HG02885 (cell line): Measurements from ENCODE around the gene ITPKA.
A peak's percentile ranks its signal among the peaks of the same experiment; 100 is the strongest.
"Not testable (repeated sequence)": the region's sequence is repeated elsewhere in the genome, so short reads cannot be mapped to it uniquely, and the experiment has no call there.

Experiments used
- ATAC-seq: cut with Tn5 transposase; IDR thresholded peaks from one replicate; pipeline ENCODE4 v1.9.1; 2021; ENCODE audit warnings: mild to moderate bottlenecking; ENCODE audit not compliant: unreplicated experiment, poor library complexity

ITPKA gene

DNA sequence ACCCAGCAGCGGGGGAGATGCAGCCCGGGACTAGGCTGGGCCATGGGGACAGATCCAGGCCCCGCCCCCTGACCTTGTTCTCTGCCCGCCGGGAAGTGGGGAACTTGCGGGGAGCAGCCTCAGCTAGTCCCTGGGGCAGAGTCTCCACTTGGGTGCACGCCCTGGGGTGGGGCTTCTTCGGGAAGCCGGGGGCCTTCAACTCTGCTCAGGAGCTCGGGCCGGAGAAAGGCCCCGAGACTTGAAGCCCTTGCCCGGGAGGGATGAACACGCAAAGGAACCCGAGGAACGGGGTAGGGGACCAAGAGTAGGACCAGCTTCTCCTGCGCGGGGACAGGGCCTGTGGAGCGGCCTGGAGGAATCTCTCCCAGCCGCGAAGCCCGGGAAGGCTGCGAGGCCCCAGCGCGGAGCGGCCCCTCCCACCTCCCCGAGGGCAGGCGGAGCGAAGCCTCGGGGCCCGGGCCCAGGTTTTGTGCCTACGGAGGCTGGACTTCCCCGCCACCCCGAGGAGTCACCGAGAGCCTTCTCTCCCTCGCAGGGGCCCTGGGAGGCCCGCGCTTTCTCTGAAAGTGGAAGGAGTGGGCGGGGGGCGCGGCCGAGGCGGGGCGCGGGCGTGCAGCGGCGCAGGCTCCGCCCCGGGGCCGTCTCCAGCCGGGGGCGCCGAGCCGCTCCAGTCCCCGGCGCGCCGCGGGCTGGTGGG is at the start of gene ITPKA:
ITPKA (plus strand) TSS at position 670 of the 697 bp plus-strand sequence. CDS start 54 bp downstream, outside the sequence.
- peak; percentile 83 for ATAC-seq

DNA sequence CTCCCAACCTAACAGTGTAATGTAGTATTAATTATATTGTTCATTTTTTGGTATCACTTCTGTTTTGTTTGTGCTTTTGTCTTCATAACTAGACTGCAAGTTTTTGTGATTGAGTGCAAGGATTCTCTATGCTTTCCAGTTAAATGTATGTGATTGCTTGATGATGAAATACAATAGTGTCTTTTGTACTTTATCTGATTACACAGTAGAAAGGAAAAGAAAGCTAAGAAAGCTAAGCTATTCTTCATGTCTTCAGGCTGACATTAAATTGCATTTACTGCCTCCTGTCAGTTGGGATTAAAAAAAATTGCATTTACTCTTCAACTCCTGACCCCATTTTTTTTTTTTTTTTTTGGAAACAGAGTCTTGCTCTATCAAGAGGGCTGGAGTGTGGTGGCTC is 48.3 kb upstream of the ITPKA start:
- no peak for ATAC-seq

DNA sequence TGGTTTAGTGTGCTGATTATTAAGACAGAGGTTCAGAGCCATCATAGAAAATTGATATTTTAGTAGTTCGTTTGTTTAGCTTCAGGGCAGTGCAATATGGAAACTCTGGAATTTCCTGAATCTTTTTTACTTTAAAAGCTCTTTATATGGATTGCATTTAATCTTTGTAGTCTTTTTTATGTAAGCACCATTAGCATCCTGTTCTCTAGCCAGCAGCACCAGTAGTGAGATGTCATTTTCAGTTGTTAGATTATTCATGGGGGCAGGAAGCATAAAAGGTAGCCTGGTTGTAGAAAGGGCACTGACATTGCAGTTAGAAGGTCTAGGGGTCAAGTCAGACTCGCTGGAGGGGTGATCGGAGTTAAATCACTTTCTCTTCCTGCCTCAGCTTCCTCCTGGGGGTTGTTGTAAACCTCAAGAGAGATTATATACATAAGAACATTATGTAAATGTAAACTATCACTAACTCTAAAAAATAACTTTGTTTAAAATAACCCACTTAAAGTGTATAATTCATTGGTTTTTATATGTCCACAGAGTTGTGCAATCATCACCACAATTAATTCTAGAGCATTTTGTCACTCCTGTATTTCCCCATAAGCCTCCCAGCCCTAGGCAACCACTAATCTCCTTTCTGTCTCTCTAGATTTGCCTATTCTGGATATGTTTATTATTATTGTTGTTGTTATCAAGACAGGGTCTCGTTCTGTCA is 31.4 kb upstream of the ITPKA start:
- ATAC-seq: no peak

DNA sequence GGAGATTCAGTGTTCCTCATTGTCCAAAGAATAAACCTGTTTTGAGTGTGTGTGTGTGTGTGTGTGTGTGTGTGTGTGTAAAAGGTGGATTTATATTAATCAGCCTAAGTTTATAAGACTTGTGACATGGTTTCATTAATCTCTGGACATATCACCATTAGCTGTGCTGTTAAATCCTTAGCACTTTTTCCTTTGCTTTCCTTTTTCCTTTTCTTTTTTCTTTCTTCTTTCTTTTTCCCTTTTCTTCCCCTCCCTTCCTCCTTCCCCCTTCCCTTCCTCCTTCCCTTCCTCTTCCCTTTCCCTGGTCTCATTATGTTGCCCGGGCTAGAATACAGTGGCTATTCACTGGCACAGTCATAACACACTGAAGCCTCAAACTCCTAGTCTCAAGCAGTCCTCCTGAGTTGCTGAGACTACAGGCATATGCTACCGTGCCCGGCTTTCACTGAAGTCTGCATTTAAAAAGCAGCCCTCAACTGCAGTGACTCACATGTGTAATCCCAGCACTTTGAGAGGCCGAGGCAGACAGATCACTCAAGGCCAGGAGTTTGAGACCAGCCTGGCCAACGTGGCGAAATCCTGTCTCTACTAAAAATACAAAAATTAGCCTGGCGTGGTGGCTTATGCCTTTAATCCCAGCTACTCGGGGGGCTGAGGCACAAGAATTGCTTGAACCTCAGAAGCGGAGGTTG is 28.6 kb upstream of the ITPKA start:
- no peak for ATAC-seq

DNA sequence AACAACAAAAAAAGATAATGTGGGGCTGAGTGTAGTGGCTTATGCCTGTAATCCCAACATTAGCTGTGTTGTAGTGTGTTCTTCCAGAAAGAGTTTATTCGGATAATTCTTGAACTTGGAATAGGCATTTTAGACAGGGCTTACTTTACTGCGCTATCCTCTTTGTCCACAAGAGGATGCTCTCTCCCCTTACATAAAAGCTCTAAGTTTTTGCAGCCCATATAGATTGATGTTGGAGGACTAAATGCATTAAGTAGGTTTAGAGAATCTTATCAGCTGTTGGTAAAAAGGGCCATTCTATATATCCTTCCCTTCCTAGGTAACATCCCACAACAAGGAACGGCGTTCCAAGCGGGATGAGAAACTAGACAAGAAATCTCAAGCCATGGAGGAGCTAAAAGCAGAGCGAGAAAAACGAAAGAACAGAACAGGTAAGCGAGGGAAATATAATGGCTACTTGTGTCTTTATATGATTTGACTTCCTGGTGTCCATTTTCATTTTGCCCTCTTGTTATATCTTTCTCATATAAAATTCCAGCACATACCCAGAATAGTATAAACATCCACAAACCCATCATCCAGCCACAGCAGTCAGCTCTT is 27.8 kb upstream of the ITPKA start:
- no peak for ATAC-seq

DNA sequence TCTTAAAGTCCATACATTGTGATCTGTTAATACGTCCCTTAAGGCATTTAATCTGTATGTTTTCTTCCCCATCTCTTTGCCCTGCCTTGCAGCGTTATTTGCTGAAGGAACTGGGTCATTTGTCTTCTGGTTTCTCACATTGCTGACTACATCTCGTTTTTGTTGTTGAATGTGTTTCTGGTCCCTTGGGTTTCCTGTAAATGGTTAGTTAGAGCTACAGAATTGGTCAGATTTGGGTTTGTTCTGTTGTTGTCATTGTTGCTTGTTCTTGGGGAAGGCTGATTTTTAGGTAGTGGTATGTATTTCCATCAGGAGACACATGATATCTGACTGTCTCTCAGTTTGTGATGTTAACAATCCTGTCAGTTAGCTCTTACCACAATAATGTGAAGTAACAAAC is 27.0 kb upstream of the ITPKA start:
- ATAC-seq: no peak

DNA sequence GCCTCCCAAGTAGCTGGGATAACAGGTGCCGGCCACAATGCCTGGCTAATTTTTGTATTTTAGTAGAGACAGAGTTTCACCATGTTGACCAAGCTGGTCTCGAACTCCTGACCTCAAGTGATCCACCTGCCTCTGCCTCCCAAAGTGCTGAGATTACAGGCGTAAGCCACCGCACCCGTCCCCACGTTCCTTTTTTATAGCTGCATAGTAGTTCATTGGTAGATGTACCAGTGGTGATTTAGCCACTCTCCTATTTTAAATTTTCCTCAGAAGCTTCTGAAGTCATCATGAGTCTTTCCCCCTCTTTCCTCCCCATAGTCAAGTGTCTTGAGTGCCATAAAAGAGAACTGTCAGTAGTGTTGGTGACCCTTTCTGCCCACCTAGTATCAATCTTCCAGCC is 24.0 kb upstream of the ITPKA start:
- ATAC-seq: not testable (repeated sequence)

DNA sequence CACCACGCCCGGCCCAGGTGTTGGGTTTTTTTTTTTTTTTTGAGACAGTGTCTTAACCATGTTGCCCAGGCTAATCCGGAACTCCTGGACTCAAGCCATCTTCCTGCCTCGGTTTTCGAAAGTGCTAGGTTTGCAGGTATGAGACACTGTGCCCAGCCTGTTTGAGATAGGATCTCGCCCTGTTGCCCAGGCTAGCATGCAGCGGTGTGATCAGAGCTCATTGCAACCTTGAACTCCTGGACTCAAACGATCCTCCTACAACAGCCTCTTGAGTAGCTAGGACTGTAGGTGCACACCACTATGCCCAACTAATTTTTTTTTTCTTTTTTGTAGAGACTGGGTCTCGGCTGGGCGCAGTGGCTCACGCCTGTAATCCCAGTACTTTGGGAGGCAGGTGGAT is 20.3 kb upstream of the ITPKA start:
- no peak for ATAC-seq

DNA sequence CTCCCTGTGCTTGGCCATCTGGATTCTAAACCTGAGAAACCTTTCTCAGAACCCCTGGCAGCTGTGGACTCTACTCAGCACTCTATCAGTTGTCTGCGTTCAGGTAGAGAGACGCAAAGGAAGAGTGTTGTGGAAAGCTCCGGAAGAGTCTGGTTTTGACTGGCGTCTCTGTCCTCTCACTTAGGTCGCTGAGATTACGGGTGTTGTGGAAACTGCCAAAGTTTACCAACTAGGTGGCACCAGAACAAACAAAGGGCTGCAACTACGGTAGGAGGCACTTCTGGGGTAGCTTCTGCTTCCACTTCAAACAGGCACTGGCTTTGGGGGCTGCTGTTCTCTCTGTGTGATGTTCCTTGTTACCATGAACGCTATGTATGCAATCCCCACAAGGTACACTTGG is 19.2 kb upstream of the ITPKA start:
- no peak for ATAC-seq

DNA sequence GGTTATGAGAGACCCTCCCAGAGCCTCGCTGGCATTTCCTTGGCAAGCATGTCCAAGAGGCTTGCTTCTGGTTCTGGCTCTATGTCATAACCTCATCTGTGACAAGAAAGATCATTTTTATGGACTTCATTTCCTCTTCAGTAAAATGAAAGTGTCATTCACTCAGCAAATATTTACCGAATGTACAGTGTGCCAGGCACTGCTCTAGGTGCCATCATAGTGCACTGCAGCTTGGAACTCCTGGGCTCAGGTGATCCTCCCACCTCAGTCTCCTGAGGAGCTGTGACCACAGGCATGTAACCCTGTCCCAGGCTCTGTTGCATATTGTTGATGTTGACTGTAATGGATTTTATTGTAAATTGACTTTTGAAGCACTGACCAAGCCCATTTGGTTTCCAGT is 18.7 kb upstream of the ITPKA start:
- ATAC-seq: no peak

DNA sequence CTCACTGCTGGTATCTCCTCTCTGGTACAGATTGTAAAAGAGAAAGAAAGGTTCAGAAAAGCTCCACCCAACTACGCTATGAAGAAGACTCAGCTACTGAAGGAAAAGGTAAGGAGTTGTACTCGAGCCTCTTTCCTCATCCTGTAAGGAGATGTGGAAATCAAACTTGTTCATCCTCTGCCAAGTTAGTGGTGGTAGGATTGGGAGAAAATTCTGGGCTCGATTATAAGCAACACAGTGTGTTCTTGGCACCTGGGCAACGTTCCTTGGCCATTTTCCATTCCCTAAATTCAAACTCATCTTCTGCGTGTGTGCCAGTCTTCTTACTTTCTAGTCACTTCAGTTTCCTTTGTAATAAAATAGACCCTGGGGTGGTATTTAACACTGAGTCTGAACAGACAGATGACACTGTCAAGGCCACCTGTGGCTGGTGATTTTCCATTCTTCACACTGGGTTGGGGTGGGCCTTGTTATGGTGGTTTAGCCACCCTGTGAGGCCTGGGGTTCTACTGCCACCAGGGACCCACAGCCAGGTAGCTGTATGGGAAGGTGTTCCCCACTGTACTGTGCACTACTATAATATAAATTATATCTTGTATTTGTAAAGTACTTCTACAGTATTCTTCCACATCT is 17.1 kb upstream of the ITPKA start:
- no peak for ATAC-seq

DNA sequence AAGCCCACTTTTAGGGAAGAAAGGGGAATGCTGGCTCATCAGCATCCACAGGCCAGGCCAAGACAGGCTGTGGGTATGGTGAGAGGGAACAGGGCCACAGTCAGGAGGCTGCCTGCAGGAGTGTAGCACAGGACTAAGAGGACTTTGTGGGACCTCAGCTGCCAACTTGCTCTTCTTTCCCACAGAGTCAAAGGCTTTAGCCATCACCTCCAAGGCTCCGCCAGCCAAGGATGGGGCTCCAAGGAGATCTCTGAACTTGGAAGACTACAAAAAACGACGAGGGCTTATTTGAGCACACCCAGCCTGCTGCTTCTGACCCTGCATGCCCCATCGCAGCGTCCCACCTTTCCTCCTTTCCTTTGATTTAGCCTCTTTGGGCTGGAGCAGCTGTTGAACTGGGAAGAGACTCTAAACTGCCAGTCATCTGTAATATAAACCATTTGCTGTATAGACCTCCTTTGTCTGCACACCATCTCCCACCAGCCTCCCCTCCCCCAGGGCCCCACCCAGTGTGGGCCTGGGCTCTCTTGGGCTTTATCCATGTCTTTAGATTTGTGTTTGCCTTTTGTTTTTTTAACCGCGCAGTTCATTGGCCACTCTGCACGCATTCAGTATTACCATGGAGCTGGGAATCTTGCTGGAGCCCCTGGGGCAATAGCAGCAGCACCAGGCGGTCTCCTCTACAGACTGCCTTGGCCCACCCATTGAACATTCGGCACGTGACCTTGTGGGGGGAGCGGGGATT is 13.1 kb upstream of the ITPKA start:
- ATAC-seq: no peak

DNA sequence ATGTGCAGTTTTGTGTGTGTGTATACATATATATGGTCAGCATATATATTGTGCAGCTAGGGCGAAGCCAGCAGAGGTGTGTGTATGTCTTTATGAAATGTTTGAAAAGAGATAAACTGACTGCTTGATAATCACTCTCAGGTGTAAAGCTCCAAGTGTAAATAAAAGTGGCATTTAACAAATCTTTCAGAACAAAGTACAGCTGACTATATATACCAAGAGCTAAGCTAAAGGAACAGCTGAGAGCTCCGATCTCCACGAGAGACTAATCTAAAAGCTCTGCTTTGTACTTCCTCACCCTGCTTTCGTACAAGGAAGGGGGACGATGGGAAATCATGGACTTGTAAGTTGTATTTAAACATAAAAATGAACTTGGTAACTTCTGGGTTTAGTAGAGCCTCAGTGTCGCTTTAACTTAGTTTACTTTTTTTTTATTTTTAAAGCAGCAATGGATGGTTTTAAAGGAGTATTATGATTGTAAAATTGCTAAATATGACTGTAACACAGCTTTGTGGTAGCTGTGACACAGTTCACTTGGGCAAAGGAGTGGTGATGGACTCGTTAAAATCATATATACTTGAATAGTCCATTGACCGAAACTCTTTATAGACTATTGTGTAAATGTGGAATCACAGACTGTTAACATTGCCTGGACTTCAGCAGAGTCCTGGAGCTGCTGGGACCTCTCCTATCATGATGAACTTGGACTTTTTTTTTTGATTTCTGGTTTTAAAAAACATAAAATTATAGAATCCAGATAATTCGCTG is 11.4 kb upstream of the ITPKA start:
- no peak for ATAC-seq

DNA sequence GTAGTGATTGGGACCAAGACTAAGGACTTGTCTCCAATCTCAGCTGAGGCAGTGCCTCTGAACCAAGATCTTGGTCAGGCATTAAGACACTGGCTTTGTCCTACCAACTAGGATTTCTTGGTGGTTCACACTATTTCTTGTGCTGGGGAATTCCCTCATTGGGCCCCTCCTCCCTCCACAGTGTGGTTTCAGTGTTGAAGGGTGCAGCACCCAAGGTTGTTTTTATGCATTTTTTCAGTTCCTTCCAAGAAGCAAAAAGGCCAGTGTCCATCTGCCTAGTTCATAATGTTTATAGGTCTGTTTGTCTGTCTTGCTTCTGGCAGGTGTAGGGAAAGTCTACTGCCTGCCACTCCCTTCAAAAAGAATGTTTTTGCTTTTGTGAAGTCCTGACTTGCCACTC is 10.6 kb upstream of the ITPKA start:
- ATAC-seq: no peak

DNA sequence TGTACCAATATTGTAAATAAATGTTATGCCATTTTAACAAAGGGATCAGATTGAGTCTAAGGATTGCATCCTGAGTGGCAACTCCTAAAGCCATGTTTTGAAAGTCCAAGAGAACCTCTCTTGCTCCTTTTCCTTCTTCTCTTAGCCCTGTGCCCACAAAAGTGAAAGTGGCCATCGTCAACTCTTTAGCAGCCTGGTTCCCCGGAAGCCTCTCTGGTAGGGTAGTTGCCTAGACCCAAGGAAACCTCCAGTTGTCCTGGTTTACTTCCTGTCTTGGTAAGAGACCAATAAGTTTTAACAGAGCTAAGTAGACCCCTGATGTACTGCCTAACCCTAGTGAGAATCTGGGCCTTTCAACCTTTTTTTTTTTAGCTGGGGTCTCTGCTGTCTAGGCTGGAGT is 10.2 kb upstream of the ITPKA start:
- ATAC-seq: no peak

DNA sequence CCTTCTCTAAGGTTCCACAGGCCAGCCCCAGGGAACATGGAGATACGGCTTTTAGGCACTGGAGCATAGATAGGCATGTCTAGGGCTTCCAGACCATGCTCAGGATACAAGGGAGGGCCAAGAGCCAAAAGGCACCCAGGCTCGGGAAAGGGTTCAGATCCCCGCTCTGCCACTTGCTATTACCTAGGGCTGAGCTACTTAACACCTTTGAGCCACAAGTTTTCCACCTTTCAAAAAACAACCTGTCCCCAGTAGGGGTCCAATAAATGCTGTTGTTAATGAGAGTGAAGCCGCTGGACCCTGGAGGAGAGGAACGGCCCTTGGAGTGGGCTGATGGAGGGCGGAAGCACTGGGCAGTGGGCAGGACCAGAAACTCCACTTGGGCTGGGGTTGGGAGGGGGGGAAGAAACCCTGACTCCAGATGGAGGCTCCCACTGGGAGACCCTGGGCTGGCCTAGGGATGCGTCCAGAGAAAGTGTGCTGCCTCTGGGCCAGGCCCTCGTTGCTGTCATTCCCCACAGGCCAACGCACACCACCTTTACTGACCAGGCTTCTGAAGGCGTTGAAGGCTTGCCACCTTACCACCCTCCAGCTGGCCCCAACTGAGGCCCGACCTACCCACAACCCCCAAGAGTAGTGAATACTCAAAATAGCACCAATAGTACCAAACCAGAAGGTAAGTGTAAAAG is 8.6 kb upstream of the ITPKA start:
- ATAC-seq: no peak

DNA sequence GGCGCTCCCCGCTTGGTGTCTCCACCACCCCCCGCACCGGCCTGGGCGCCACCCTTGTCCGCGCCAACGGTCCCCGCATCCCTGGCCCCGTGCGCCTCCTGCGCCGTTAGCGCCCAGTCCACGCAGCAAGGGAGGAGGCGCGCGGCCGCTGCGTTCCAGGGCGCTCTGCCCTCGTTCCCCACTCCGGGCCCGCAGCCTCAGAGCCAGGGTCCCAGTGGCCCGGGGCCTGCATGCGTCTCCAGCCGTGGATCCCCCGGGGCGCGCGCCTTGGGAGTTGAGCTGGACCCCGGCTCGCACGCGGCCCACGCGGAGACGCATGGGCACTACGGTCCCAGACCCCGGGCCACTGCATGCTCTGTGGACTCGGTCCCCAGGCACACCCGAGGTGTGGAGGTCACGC is 7.4 kb upstream of the ITPKA start:
- no peak for ATAC-seq

DNA sequence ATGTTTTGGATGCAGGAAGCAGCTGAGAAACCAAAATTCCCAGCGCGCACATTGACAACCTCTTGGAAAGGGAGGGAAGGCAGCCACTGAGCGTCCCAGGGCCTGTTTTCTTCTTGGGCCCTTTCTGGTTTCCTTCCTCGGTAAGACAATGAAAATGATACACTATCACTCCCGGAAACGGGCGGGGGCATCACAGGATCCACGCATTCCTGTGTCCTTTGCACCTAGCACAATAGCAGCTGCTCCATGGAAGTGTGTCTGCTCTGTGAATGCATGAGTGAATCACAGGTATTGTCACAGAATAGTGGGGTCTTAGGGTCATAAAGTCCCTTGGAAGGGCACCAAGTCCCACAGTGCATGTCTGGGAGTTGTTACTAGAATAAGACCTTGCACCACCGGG is 6.3 kb upstream of the ITPKA start:
- ATAC-seq: no peak

DNA sequence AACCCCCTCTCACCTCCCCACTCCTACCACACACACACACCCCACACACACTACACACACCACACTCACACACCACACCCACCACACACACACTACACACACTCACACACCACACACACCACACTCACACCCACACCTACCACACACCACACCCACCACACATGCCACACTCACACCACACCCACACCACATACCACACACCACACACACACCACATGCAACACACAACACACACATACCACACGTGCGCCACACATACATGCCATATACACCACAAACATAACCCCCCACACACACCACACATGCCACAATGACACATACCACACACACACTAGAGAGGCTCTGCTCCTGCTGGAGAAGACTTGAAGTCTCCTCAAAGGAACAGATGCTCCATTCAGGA is 5.9 kb upstream of the ITPKA start:
- no peak for ATAC-seq
